ENCODE data around the gene CYFIP2. TPM values are rescaled to one million over a fixed set of nuclear protein-coding genes. Genes with fewer than 3 reads are reported as not detected.

CYFIP2 gene
- total RNA-seq, 2 experiments from 2014 or later: 271 to 287 TPM

- no peaks in the 10 kb centered on the region for H3K27me3 ChIP-seq (ENCODE audit: control insufficient read depth in 1 of 2, insufficient read depth in 2 of 2, low read length in 2 of 2)
- no peak overlapping the region for H3K4me3 ChIP-seq (ENCODE audit: low read length)
- no peak for DNase-seq
- H3K36me3 ChIP-seq (ENCODE audit: insufficient read depth, low read length): no peaks in the 10 kb centered on the region
- Mint-ChIP-seq H3K36me3 (ENCODE audit: low read depth) (no peaks in the 10 kb centered on the region), H3K27me3 (no peaks in the 10 kb centered on the region), H3K4me1 (ENCODE audit: low read depth) (peaks cover 5% of the 10 kb centered on the region), H3K27ac (no peak overlapping the region), H3K9me3 (no peaks in the 10 kb centered on the region), H3K4me3 (no peak overlapping the region)
- intact Hi-C loops (cut with DNase I, micrococcal nuclease): loop anchor here in 1 of 2 experiments (5.0 kb wide), 1 partner anchor 43 kb away; no protein-coding TSS in a partner anchor
- ChIA-PET CTCF (interaction anchor here (3.3 kb wide), 1 partner anchor 310 kb away, joined by 16 read pairs; the partner anchor contains the start of gene LSM11), POLR2A (interaction anchor here (0.6 kb wide), 1 partner anchor 71 kb away, joined by 4 read pairs; no protein-coding TSS in a partner anchor)
- no peaks in the 10 kb centered on the region for H3K9me3 ChIP-seq (ENCODE audit: control insufficient read depth in 1 of 2, insufficient read depth in 1 of 2, low read length in 2 of 2)
- no peaks in the 10 kb centered on the region for H3K4me1 ChIP-seq (ENCODE audit: insufficient read depth, low read length)
- ATAC-seq (ENCODE audit: poor library complexity): no peak
- H3K27ac ChIP-seq (ENCODE audit: low read depth in 1 of 2, low read length in 2 of 2): no peak overlapping the region
- no peak for TF ChIP-seq CTCF (IDR thresholded peaks at IDR 0.05)
Measured at GRCh38 chr5:157434096-157434495, 168.2 kb downstream of the CYFIP2 start.

- Mint-ChIP-seq H3K27ac (no peak overlapping the region), H3K4me3 (no peak overlapping the region), H3K9me3 (no peaks in the 10 kb centered on the region), H3K4me1 (ENCODE audit: low read depth) (no peaks in the 10 kb centered on the region), H3K36me3 (ENCODE audit: low read depth) (no peaks in the 10 kb centered on the region), H3K27me3 (no peaks in the 10 kb centered on the region)
- H3K36me3 ChIP-seq (ENCODE audit: insufficient read depth, low read length): no peaks in the 10 kb centered on the region
- DNase-seq (no peak), ATAC-seq (ENCODE audit: poor library complexity) (no peak)
- ChIA-PET POLR2A (no interaction called here), CTCF (interaction anchor here (1.2 kb wide), 1 partner anchor 11 kb away, joined by 3 read pairs; no protein-coding TSS in a partner anchor)
- H3K27me3 ChIP-seq (ENCODE audit: control insufficient read depth in 1 of 2, insufficient read depth in 2 of 2, low read length in 2 of 2): no peaks in the 10 kb centered on the region
- intact Hi-C loops (cut with DNase I, micrococcal nuclease): no loop called here
- no peaks in the 10 kb centered on the region for H3K9me3 ChIP-seq (ENCODE audit: control insufficient read depth in 1 of 2, insufficient read depth in 1 of 2, low read length in 2 of 2)
- H3K27ac ChIP-seq (ENCODE audit: low read depth in 1 of 2, low read length in 2 of 2): no peak overlapping the region
- no peak for TF ChIP-seq CTCF (IDR thresholded peaks at IDR 0.05)
- H3K4me3 ChIP-seq (ENCODE audit: low read length): no peak overlapping the region
- H3K4me1 ChIP-seq (ENCODE audit: insufficient read depth, low read length): no peaks in the 10 kb centered on the region
Measured at GRCh38 chr5:157443041-157443549, 177.2 kb downstream of the CYFIP2 start.

DNA sequence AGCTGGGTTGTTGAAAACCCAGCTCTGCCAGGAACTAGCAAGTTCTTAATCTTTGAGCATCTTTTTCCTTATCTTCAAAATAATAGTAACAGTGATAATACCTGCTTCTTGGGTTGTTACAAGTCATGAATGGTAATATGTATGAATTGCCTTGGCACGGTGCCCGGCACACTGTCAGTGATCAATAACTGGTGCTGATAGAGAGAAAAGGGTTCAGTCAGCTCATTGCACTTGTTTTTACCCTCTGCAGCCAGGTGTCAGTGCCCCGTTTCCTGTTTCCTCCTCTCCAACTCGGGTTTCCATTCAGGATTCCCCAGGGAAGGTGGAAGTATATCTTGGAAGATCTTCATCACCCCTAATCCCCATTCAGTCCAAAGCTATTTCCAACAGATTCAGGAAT, 178.3 kb downstream of the CYFIP2 start:
- Histone ChIP-seq H3K4me1 (ENCODE audit: insufficient read depth, low read length) (no peaks in the 10 kb centered on the region), H3K27ac (ENCODE audit: low read depth in 1 of 2, low read length in 2 of 2) (no peak overlapping the region), H3K27me3 (ENCODE audit: control insufficient read depth in 1 of 2, insufficient read depth in 2 of 2, low read length in 2 of 2) (no peaks in the 10 kb centered on the region), H3K36me3 (ENCODE audit: insufficient read depth, low read length) (no peaks in the 10 kb centered on the region), H3K9me3 (ENCODE audit: control insufficient read depth in 1 of 2, insufficient read depth in 1 of 2, low read length in 2 of 2) (no peaks in the 10 kb centered on the region), H3K4me3 (ENCODE audit: low read length) (no peak overlapping the region)
- ChIA-PET POLR2A (no interaction called here), CTCF (interaction anchor here (1.2 kb wide), 1 partner anchor 12 kb away, joined by 3 read pairs; no protein-coding TSS in a partner anchor)
- no peak overlapping the region for H3K4me3 Mint-ChIP-seq
- intact Hi-C loops (cut with DNase I, micrococcal nuclease): no loop called here
- DNase-seq: no peak
- no peaks in the 10 kb centered on the region for H3K36me3 Mint-ChIP-seq (ENCODE audit: low read depth)
- H3K9me3 Mint-ChIP-seq: no peaks in the 10 kb centered on the region
- no peaks in the 10 kb centered on the region for H3K4me1 Mint-ChIP-seq (ENCODE audit: low read depth)
- no peaks in the 10 kb centered on the region for H3K27me3 Mint-ChIP-seq
- no peak for TF ChIP-seq CTCF (IDR thresholded peaks at IDR 0.05)
- H3K27ac Mint-ChIP-seq: no peak overlapping the region
- ATAC-seq (ENCODE audit: poor library complexity): no peak

Other genes with a start within 250 kb of the CYFIP2 start
- gene HAVCR1, start 207.0 kb upstream of the CYFIP2 start, total RNA-seq: 1 to 10 TPM; 1.5 to 1.7 TPM
- 1 to 10 TPM; 1.4 to 1.8 TPM for gene HAVCR2, start 157.1 kb upstream of the CYFIP2 start, total RNA-seq
- 1 to 10 TPM; 7.0 to 8.7 TPM for gene MED7, start 123.3 kb upstream of the CYFIP2 start, total RNA-seq
- not detected for gene GARIN3, start 99.9 kb upstream of the CYFIP2 start, total RNA-seq
- 100 to 1,000 TPM; 289 to 292 TPM for gene ITK, start 85.3 kb upstream of the CYFIP2 start, total RNA-seq
- under 1 TPM; 0.16 to 0.45 TPM for gene NIPAL4, start 194.1 kb downstream of the CYFIP2 start, total RNA-seq

Measured in CD4-positive, alpha-beta T cell (primary cell).